HepG2 (cell line): ENCODE results near the gene DNAJA1. TPM values are rescaled to one million over a fixed set of nuclear protein-coding genes. Genes with fewer than 3 reads are reported as not detected.
A peak's percentile ranks its signal among the peaks of the same experiment; 100 is the strongest.

Source experiments
- ADNP ChIP-seq: sonication (generic); formaldehyde crosslinking; IDR thresholded peaks from 2 replicates; pipeline ENCODE4 v1.4.0; 2020; ENCODE audit warnings: missing genetic modification reagents
- ARHGAP35 ChIP-seq: sonication (generic); formaldehyde crosslinking; IDR thresholded peaks from 2 replicates; pipeline ENCODE4 v1.9.0; 2022; ENCODE audit warnings: mild to moderate bottlenecking, inconsistent platforms, moderate library complexity, missing genetic modification reagents, borderline replicate concordance
- ARNT2 ChIP-seq: sonication (generic); formaldehyde crosslinking; IDR thresholded peaks from 2 replicates; pipeline ENCODE4 v1.8.0; 2022; ENCODE audit warnings: mild to moderate bottlenecking, low read depth, missing genetic modification reagents, moderate library complexity
- CBFB ChIP-seq: sonication (generic); formaldehyde crosslinking; IDR thresholded peaks from 2 replicates; pipeline ENCODE4 v1.4.0; 2020; ENCODE audit warnings: missing genetic modification reagents
- CC2D1A ChIP-seq: sonication (generic); formaldehyde crosslinking; IDR thresholded peaks from 2 replicates; pipeline ENCODE4 v1.8.1; 2023; ENCODE audit warnings: mild to moderate bottlenecking, missing genetic modification reagents
- CCDC6 ChIP-seq: sonication (generic); formaldehyde crosslinking; IDR thresholded peaks from 2 replicates; pipeline ENCODE4 v1.8.1; 2022; ENCODE audit warnings: mild to moderate bottlenecking, missing genetic modification reagents, moderate library complexity
- CENPT ChIP-seq: sonication (generic); formaldehyde crosslinking; IDR thresholded peaks from 2 replicates; pipeline ENCODE4 v1.8.0; 2022; ENCODE audit warnings: low read depth, mild to moderate bottlenecking, moderate library complexity, missing genetic modification reagents
- FOXA1 ChIP-seq, 2 experiments: fragments of 450-650 bp in 1 of 2; sonication (generic) in 1 of 2; formaldehyde crosslinking in 1 of 2; IDR thresholded peaks; 2 replicates each; pipeline versions ENCODE4 v1.4.0 to v1.6.1; 2016 to 2020; ENCODE audit warnings: missing genetic modification reagents in 1 of 2
- FOXO1 ChIP-seq: sonication (generic); formaldehyde crosslinking; IDR thresholded peaks from 2 replicates; pipeline ENCODE4 v1.4.0; 2020; ENCODE audit warnings: missing genetic modification reagents
- GATAD1 ChIP-seq: IDR thresholded peaks from 2 replicates; pipeline ENCODE4 v1.6.1; 2016; ENCODE audit warnings: missing genetic modification reagents, missing compliant biosample characterization
- GTF2F1 ChIP-seq: fragments of 150-350 bp; IDR thresholded peaks from 2 replicates; pipeline ENCODE4 v1.6.1; 2014; ENCODE audit warnings: low read length
- HCFC1 ChIP-seq: fragments of 150-350 bp; IDR thresholded peaks from 2 replicates; pipeline ENCODE4 v1.6.1; 2014; ENCODE audit warnings: low read depth, low read length
- HNRNPUL1 ChIP-seq: fragments of 200-400 bp; formaldehyde crosslinking; IDR thresholded peaks from 2 replicates; pipeline ENCODE4 v1.6.1; 2017; ENCODE audit warnings: low read depth, mild to moderate bottlenecking, low read length, moderate library complexity
- JUNB ChIP-seq: sonication (generic); formaldehyde crosslinking; IDR thresholded peaks from 2 replicates; pipeline ENCODE4 v1.8.0; 2022; ENCODE audit warnings: missing genetic modification reagents, mild to moderate bottlenecking, borderline replicate concordance
- KLF13 ChIP-seq: sonication (generic); formaldehyde crosslinking; IDR thresholded peaks from 2 replicates; pipeline ENCODE4 v1.4.0; 2020; ENCODE audit warnings: mild to moderate bottlenecking, missing genetic modification reagents
- MAFK ChIP-seq, 2 experiments: IDR thresholded peaks in 1 of 2; conservative IDR thresholded peaks in 1 of 2; 2 replicates each; pipeline ENCODE4 v1.6.1; 2011; ENCODE audit warnings: improper control_type of control experiment in 2 of 2, low read length in 2 of 2
- MED1 ChIP-seq: sonication (generic); formaldehyde crosslinking; IDR thresholded peaks from 2 replicates; pipeline ENCODE4 v1.4.0; 2020; ENCODE audit warnings: missing genetic modification reagents
- NFATC3 ChIP-seq: sonication (generic); formaldehyde crosslinking; IDR thresholded peaks from 2 replicates; pipeline ENCODE4 v1.5.1; 2020; ENCODE audit warnings: mild to moderate bottlenecking, missing genetic modification reagents
- NR2F6 ChIP-seq, 2 experiments: IDR thresholded peaks; 2 replicates each; pipeline ENCODE4 v1.6.1; 2016; ENCODE audit warnings: antibody characterized with exemption in 1 of 2, mild to moderate bottlenecking in 1 of 2
- NR3C1 ChIP-seq: sonication (generic); formaldehyde crosslinking; IDR thresholded peaks from 2 replicates; pipeline ENCODE4 v1.4.0; 2020; ENCODE audit warnings: missing genetic modification reagents
- POLR2AphosphoS5 ChIP-seq: IDR thresholded peaks from 2 replicates; pipeline ENCODE4 v1.6.1; 2012; ENCODE audit warnings: low read depth, low read length
- RBAK ChIP-seq: sonication (generic); formaldehyde crosslinking; IDR thresholded peaks from 2 replicates; pipeline ENCODE4 v1.5.1; 2020; ENCODE audit warnings: mild to moderate bottlenecking, missing genetic modification reagents
- RBFOX2 ChIP-seq: fragments of 200-400 bp; formaldehyde crosslinking; IDR thresholded peaks from 2 replicates; pipeline ENCODE4 v1.6.1; 2017; ENCODE audit warnings: low read depth, mild to moderate bottlenecking, low read length
- REL ChIP-seq: sonication (generic); formaldehyde crosslinking; conservative IDR thresholded peaks from 2 replicates; pipeline ENCODE4 v1.8.0; 2022; ENCODE audit warnings: mild to moderate bottlenecking, missing genetic modification reagents, moderate library complexity
- SMC3 ChIP-seq: IDR thresholded peaks from 2 replicates; pipeline ENCODE4 v1.6.1; 2011; ENCODE audit warnings: low read length, improper control_type of control experiment
- TFDP2 ChIP-seq: sonication (generic); formaldehyde crosslinking; IDR thresholded peaks from 2 replicates; pipeline ENCODE4 v1.4.0; 2020; ENCODE audit warnings: missing genetic modification reagents
- ZMAT3 ChIP-seq: sonication (generic); formaldehyde crosslinking; conservative IDR thresholded peaks from 2 replicates; pipeline ENCODE4 v1.7.0; 2021; ENCODE audit warnings: missing genetic modification reagents
- ZNF124 ChIP-seq: sonication (generic); formaldehyde crosslinking; IDR thresholded peaks from 2 replicates; pipeline ENCODE4 v1.4.0; 2020; ENCODE audit warnings: missing genetic modification reagents
- ZNF143 ChIP-seq: sonication (generic); formaldehyde crosslinking; IDR thresholded peaks from 2 replicates; pipeline ENCODE4 v1.4.0; 2020; ENCODE audit warnings: missing genetic modification reagents
- ZNF235 ChIP-seq: sonication (generic); formaldehyde crosslinking; IDR thresholded peaks from 2 replicates; pipeline ENCODE4 v1.8.1; 2023; ENCODE audit warnings: mild to moderate bottlenecking, missing genetic modification reagents, borderline replicate concordance
- ZNF3 ChIP-seq: IDR thresholded peaks from 2 replicates; pipeline ENCODE4 v1.7.0; 2017; ENCODE audit warnings: inconsistent platforms
- ZNF350 ChIP-seq: sonication (generic); formaldehyde crosslinking; IDR thresholded peaks from 2 replicates; pipeline ENCODE4 v1.4.0; 2020; ENCODE audit warnings: mild to moderate bottlenecking, low read depth, missing genetic modification reagents, borderline replicate concordance
- ZNF788 ChIP-seq: sonication (generic); formaldehyde crosslinking; IDR thresholded peaks from 2 replicates; pipeline ENCODE4 v1.5.0; 2020; ENCODE audit warnings: mild to moderate bottlenecking, missing genetic modification reagents, borderline replicate concordance
- polyA plus RNA-seq, 8 experiments: library from polyadenylated mRNA; depleted of rRNA in 3 of 8; stranded (reverse) in 7 of 8; unstranded in 1 of 8; fragments of >200 nt; fragmentation: Illumina TruSeq in 4 of 8; extraction: Trizol in 4 of 8; gene quantifications; 2 replicates each; pipeline versions ENCODE4 v1.2.1 to v1.2.3, GENCODE V29; 2011 to 2016; ENCODE audit warnings: low read depth in 4 of 8, missing spikeins in 1 of 8, mixed read lengths in 1 of 8; ENCODE audit not compliant: insufficient read depth in 1 of 8
- total RNA-seq, 5 experiments: library from RNA; depleted of rRNA; stranded (reverse); fragments of >200 nt; fragmentation: Illumina TruSeq; extraction: Trizol; gene quantifications; 2 replicates each; pipeline ENCODE4 v1.2.3, GENCODE V29; 2016; ENCODE audit warnings: low read depth in 1 of 5

DNAJA1 gene
- total and polyA plus RNA-seq, 2 of the 13 experiments (the other 11 are each of a cell fraction or from before 2014, with no cell fraction given) = 95.9 to 306 TPM

- TF ChIP-seq ADNP (CRISPR knock-in tag) (no peak), ZNF235 (CRISPR knock-in tag) (peak; percentile 72; the same call in 1 of the 2 replicates), GTF2F1 (no peak; the same call in 1 of the 2 replicates), HCFC1 (peak; percentile 24; the same call in 1 of the 2 replicates), REL (CRISPR knock-in tag) (peak; percentile 91), NR3C1 (CRISPR knock-in tag) (no peak), RBAK (CRISPR knock-in tag) (no peak), CCDC6 (CRISPR knock-in tag) (peak; percentile 84; the same call in 1 of the 2 replicates), GATAD1 (CRISPR knock-in tag) (peak; percentile 82), RBFOX2 (peak; percentile 100), ARHGAP35 (CRISPR knock-in tag) (peak; percentile 97), ZNF3 (CRISPR knock-in tag) (no peak), ARNT2 (CRISPR knock-in tag) (peak; percentile 46; the same call in 1 of the 2 replicates), ZNF124 (peak; percentile 82; the same call in 1 of the 2 replicates), KLF13 (CRISPR knock-in tag) (peak; percentile 46; the same call in 1 of the 2 replicates), ZNF788 (no peak), CBFB (CRISPR knock-in tag) (no peak), NFATC3 (CRISPR knock-in tag) (no peak), CC2D1A (CRISPR knock-in tag) (no peak), SMC3 (no peak), JUNB (CRISPR knock-in tag) (peak; percentile 22; the same call in 1 of the 2 replicates), ZNF143 (CRISPR knock-in tag) (peak; percentile 91), ZMAT3 (CRISPR knock-in tag) (no peak), FOXA1 (IDR thresholded peaks at IDR 0.05) (no peak), FOXA1 (CRISPR knock-in tag; IDR thresholded peaks at IDR 0.05) (no peak), FOXO1 (peak; percentile 12), TFDP2 (peak; percentile 86), CENPT (0 out of 2 replicates have a peak, but pooled peaks have one; percentile 73), HNRNPUL1 (no peak), NR2F6 (IDR thresholded peaks at IDR 0.05) (no peak), NR2F6 (CRISPR knock-in tag; IDR thresholded peaks at IDR 0.05) (no peak), MAFK (conservative IDR thresholded peaks at IDR 0.05 in 1 of 2, IDR thresholded peaks at IDR 0.05 in 1 of 2; ENCODE audit: low read length in 2 of 2) (no peak), POLR2AphosphoS5 (peak; percentile 97), MED1 (CRISPR knock-in tag) (peak; percentile 50), ZNF350 (peak; percentile 96)
Measured at GRCh38 chr9:33024966-33025571, at the start of gene DNAJA1 (continued).
